SJCRH30 (cell line): ENCODE results near the gene FYTTD1. TPM values are rescaled to one million over a fixed set of nuclear protein-coding genes. Genes with fewer than 3 reads are reported as not detected.
A peak's percentile ranks its signal among the peaks of the same experiment; 100 is the strongest.

ENCODE experiments used
- DNase-seq, 2 experiments: peaks; one replicate each; pipeline ENCODE4 v3.0.0-alpha.2; 2015 to 2020
- H3K27ac ChIP-seq: fragments of 250-450 bp; sonication (Bioruptor Pico); 2 replicates; pipeline ENCODE4 v1.5.1; 2020; ENCODE audit warnings: mild to moderate bottlenecking, moderate library complexity
- H3K27me3 ChIP-seq: fragments of 250-450 bp; sonication (Bioruptor Pico); 2 replicates; pipeline ENCODE4 v1.5.1; 2020; ENCODE audit warnings: mild to moderate bottlenecking, moderate library complexity
- H3K36me3 ChIP-seq: fragments of 250-450 bp; sonication (Bioruptor Pico); 2 replicates; pipeline ENCODE4 v1.5.1; 2020; ENCODE audit warnings: mild to moderate bottlenecking, moderate library complexity
- H3K4me1 ChIP-seq: fragments of 250-450 bp; sonication (Bioruptor Pico); 2 replicates; pipeline ENCODE4 v1.5.1; 2020; ENCODE audit warnings: mild to moderate bottlenecking, moderate library complexity
- H3K4me3 ChIP-seq: fragments of 250-450 bp; sonication (Bioruptor Pico); 2 replicates; pipeline ENCODE4 v1.5.1; 2020; ENCODE audit warnings: mild to moderate bottlenecking, moderate library complexity
- H3K9me3 ChIP-seq: fragments of 250-450 bp; sonication (Bioruptor Pico); replicated peaks from 2 replicates; pipeline ENCODE4 v1.5.1; 2020; ENCODE audit warnings: mild to moderate bottlenecking, moderate library complexity
- total RNA-seq: library from RNA; depleted of rRNA; stranded (reverse); fragments of >200 nt; shearing (Covaris generic); gene quantifications from 2 replicates; pipeline ENCODE4 v1.2.3, GENCODE V29; 2014

FYTTD1 gene
- total RNA-seq, 1 experiment from 2014 or later, result 67.4 TPM

DNA sequence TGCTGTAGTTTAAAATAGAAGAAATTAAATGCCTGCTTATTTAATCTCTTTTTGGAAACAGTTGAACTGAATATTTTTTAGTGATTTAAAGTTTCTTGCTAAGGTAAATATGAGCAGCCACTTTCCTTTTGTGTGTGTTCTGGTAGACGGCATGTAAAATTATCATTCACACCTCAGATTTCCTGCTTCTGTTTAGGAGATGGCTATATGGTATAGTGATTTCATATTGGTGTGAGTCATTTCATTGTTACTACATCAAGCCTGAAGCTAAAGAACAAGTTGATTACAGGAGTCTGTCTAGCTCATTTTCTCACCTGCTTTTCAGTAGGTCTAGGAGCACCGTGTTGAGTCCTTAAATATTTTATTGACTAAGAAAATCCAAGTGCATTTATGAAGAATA lies 43.6 kb downstream of the FYTTD1 start:
- Histone ChIP-seq H3K4me1 (peaks cover 7% of the 10 kb centered on the region; the same call in 1 of the 2 replicates), H3K27ac (no peak overlapping the region), H3K4me3 (no peak overlapping the region), H3K27me3 (no peaks in the 10 kb centered on the region), H3K36me3 (no peaks in the 10 kb centered on the region), H3K9me3 (no peaks in the 10 kb centered on the region)
- DNase-seq, result peak in 1 of 2 experiments; percentile 16

DNA sequence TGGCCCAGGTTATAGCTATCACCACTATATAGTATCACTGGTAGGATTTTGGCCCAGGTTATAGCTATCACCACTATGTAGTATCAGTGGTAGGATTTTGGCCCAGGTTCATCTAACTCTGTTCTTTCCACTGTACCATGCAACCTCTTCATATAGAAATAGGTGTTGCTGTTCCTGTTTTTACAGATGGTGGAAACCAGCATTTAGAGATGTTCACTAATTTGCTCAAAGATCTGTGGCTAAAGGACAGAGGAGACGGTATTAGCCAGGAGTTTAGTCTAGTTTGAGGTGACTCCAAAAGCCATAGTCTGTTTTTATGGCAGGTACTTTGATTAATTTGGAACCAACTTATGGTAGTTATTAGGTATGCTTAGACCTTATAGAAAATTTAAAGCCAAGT lies 44.4 kb downstream of the FYTTD1 start:
- no peak overlapping the region for H3K4me3 ChIP-seq
- H3K4me1 ChIP-seq, result peaks cover 7% of the 10 kb centered on the region; the same call in 1 of the 2 replicates
- 0 out of 2 replicates have a peak, but pooled peaks cover under 1% of the 10 kb centered on the region for H3K36me3 ChIP-seq
- no peaks in the 10 kb centered on the region for H3K27me3 ChIP-seq
- H3K27ac ChIP-seq, result no peak overlapping the region
- H3K9me3 ChIP-seq, result no peaks in the 10 kb centered on the region
- no peak for DNase-seq

DNA sequence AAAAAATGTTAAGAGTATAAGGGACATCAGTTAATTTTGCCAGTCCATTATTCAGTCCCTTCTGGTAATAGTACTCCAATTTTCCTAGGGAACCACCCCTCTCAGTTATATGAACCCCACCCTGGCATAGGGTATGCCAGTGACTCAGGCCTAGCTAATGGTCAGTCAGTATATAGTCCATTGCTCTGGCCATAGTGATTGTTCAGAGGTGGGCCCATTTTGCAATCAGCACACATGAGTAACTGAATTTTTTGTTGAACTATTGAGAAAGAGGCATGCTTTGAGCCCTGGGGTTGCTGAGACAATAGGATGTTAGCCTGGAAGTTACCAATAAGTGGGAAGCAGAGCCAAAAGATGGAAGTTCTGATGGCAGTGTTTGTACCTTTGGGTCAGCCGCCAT lies 45.5 kb downstream of the FYTTD1 start:
- Histone ChIP-seq H3K36me3 (0 out of 2 replicates have a peak, but pooled peaks cover 2% of the 10 kb centered on the region), H3K27me3 (no peaks in the 10 kb centered on the region), H3K4me1 (peaks cover 7% of the 10 kb centered on the region; the same call in 1 of the 2 replicates), H3K9me3 (no peaks in the 10 kb centered on the region), H3K27ac (no peak overlapping the region), H3K4me3 (no peak overlapping the region)
- no peak for DNase-seq

DNA sequence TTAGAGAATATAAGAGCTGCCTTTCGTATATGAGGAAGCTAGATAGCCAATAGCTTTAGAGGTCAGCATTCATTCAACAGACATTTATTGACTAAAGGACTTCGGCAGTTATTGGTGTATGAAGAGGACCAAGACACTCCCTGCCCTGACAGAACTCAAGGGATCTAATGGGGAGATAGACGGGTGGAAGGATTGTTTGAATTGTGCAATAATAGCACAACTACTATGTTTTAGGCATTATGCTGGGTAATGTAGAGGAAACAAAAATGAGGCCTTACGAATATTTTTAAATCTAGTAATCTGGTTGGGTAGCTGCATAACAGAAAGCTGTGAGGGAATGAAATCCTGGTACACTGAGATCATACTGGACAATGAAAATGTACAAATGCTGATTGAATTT lies 46.4 kb downstream of the FYTTD1 start:
- Histone ChIP-seq H3K36me3 (0 out of 2 replicates have a peak, but pooled peaks cover 5% of the 10 kb centered on the region), H3K9me3 (no peaks in the 10 kb centered on the region), H3K4me1 (peaks cover 7% of the 10 kb centered on the region; the same call in 1 of the 2 replicates), H3K4me3 (no peak overlapping the region), H3K27me3 (no peaks in the 10 kb centered on the region), H3K27ac (no peak overlapping the region)
- DNase-seq, result no peak

DNA sequence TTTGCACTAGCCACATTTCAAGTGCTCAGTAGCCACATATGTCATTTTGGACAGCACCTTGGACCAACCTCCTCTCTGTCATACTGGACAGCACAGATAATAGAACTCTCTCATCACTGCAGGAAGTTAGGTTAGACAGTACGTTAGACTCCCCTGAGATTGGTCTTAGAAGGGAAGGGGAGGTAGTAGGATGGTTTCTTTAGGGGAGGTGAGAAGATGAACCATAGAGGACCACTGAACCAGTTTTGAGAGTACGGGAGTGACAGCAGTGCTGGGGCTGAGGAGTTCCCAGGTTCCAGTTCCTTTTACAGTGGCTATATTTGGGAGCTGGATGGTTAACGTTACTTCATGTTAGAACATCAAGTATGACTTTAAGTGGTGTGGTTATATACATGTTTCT lies 49.2 kb downstream of the FYTTD1 start:
- no peak for DNase-seq
- no peaks in the 10 kb centered on the region for H3K27me3 ChIP-seq
- H3K27ac ChIP-seq, result no peak overlapping the region
- H3K36me3 ChIP-seq, result peaks cover 9% of the 10 kb centered on the region; the same call in 1 of the 2 replicates
- H3K4me3 ChIP-seq, result no peak overlapping the region
- no peaks in the 10 kb centered on the region for H3K9me3 ChIP-seq
- no peaks in the 10 kb centered on the region for H3K4me1 ChIP-seq

DNA sequence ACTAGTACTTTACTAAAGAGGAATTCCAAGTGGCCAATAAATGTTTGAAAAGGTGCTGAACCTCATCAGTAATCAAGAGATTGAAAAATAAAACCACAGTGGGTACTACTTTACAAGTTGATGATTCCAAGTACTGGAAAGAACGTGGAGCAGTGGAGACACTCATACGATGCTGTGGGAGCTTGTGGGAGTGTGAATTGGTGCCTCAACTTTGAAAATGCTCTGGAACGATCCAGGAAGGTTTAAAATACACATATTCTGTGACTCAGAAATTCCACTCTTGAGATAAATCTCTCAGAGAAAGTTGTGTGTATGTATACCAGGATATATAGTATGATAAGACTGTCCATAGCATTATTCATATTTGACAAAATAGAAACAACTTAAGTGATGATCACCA lies 50.7 kb downstream of the FYTTD1 start:
- H3K27ac ChIP-seq, result no peak overlapping the region
- H3K4me1 ChIP-seq, result no peaks in the 10 kb centered on the region
- peaks cover 15% of the 10 kb centered on the region; the same call in 1 of the 2 replicates for H3K36me3 ChIP-seq
- no peak for DNase-seq
- H3K9me3 ChIP-seq, result no peaks in the 10 kb centered on the region
- H3K4me3 ChIP-seq, result no peak overlapping the region
- no peaks in the 10 kb centered on the region for H3K27me3 ChIP-seq

DNA sequence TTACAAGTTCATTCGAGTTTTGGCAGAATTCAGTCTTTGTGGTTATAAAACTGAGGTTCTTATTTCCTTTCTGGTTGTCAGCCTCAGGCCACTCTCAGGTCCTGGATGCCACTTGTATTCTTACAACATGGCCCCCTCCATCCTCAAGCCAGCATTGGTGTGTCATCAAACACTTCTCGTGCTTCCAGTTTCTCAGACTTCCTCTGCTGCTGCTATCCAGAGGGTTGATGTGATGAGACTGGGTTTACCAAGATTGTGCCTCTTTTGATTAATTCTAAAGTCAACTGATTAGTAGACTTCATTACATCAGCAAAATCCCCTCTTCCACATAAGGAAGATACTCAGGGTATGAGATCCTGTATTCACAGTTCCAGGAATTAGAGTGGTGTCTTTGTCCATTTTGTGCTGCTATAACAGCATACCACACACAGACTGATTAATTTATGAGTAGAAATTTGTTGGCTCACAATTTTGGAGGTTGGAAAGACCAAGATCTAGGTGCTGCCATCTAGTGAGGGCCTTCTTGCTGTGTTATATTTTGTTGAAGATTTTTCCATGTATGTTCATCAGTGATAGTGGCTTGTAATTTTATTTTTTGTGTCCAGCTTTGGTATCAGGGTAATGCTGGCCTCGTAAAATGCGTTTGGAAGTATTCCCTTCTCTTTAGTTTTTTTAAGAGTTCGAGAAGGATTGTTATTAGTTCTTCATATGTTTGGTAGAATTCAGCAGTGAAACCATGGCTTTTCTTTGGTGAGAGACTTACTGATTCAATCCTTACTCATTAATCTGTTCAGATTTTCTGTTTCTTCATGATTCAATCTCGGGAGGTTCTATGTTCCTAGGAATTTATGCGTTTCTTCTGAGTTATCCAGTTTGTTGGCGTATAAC lies 52.5 kb downstream of the FYTTD1 start:
- H3K36me3 ChIP-seq, result peaks cover 15% of the 10 kb centered on the region; the same call in 1 of the 2 replicates
- H3K4me3 ChIP-seq, result no peak overlapping the region
- H3K4me1 ChIP-seq, result no peaks in the 10 kb centered on the region
- DNase-seq, result no peak
- no peaks in the 10 kb centered on the region for H3K9me3 ChIP-seq
- no peaks in the 10 kb centered on the region for H3K27me3 ChIP-seq
- no peak overlapping the region for H3K27ac ChIP-seq

DNA sequence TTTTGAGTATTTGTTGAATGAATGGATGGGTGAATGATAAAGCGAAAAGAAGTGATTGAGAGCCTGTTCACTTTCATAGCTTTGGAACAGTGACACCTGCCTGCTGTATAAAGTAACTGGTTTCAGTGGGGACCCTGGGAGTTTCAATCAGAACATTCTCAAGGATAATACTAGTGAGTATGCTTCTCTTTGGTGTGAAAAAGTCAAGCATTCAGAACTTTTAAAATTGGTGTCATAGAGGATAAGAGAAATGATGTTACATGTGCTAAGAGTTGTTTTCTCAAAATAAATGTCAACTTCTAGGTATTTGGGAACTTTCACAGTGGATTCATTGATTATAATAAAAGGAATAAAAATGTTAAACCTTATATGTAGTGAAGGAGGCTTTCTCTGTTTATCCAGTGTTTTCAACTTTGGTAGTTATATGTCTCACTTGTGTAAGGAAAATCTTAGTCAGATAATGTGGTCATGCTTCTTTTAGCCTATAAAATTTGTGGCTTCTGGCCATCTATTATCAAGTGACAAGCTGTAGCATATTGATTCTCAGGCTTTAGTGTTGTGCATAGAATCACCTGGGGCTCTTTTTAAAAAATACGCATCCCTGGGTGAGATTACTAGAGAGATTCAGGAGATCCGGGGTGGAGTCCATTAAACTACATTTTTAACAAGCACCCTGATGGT lies 53.2 kb downstream of the FYTTD1 start:
- no peaks in the 10 kb centered on the region for H3K9me3 ChIP-seq
- H3K4me3 ChIP-seq, result no peak overlapping the region
- H3K4me1 ChIP-seq, result no peaks in the 10 kb centered on the region
- DNase-seq, result no peak
- H3K27me3 ChIP-seq, result no peaks in the 10 kb centered on the region
- peaks cover 15% of the 10 kb centered on the region; the same call in 1 of the 2 replicates for H3K36me3 ChIP-seq
- H3K27ac ChIP-seq, result no peak overlapping the region

DNA sequence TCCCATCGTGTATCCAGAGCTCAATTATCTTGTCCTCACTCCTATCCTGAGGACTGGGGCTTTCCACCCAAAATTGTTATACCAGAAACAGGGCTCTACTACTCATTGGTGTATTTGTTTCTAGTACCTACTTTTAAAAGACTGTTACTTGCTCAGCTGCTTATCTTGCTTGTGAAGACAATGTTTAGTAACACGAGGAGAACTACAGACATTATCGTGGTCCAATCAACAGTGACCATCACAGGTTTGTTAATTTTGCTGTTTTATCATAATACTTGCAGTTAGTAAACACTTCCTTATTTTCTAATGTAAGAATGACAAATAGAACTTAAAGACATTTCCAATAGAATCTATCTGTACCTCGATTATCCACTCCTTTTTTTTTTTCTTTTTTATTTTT lies 54.8 kb downstream of the FYTTD1 start:
- Histone ChIP-seq H3K9me3 (no peaks in the 10 kb centered on the region), H3K4me1 (no peaks in the 10 kb centered on the region), H3K4me3 (no peak overlapping the region), H3K36me3 (peaks cover 14% of the 10 kb centered on the region; the same call in 1 of the 2 replicates), H3K27ac (no peak overlapping the region), H3K27me3 (no peaks in the 10 kb centered on the region)
- DNase-seq, result no peak

DNA sequence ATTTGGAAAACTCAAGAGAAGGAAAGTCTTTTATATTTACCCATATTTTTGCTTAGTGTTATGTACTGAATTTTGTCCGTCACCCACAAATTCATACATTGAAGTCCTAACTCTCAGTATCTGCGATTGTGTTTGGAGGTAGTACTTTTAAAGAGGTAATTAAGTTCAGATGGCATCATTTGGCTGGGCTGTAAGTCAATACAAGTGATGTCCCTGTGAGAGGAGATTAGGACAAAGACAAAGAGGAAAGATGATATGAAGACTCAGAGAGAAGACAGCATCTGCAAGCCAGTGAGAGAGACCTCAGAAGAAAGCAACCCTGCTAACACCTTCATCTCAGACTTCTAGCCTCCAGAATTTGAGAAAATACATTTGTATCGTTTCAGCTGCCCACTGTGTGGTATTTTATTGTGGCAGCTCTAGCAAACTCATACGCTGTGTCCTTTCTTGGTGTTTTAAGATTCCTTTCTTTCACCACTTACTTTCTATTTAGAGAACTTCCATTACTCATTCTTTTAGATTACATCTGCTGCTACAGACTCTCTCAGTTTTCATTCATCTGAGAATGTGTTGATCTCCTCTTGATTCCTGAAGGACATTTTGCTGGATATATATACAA lies 58.4 kb downstream of the FYTTD1 start:
- DNase-seq, result no peak
- no peak overlapping the region for H3K27ac ChIP-seq

DNA sequence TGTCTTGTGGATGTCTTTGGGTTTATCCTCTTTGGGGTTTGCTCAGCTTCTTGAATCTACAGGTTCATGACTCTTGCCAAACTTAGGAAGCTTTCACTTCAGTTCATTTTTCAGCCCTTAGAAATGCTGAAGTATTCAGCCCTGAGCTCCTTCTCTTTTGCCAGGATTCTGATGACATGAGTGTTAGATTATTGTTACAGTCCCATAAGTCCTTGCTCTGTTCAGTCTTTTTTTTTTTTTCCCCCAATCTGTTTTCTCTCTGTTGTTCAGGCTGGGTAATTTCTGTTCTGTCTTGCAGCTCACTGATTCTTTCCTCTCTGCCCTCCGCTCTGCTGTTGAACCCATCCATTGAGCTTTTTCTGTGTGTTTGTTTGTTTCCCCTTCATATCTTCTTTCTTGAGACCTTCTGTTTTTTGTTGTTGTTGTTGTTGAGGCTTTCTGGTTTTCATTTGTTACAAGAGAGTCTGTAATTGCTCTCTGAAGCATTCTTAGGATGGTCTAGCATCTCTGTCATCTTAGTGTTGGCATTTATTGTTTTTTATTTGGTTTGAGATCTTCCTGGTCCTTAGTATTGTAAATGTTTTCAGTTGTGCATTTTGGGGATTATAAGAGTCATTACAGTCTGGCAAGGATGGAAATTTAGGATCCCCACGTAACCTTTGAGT lies 59.8 kb downstream of the FYTTD1 start:
- peaks cover 14% of the 10 kb centered on the region; the same call in 1 of the 2 replicates for H3K4me1 ChIP-seq
- H3K4me3 ChIP-seq, result no peak overlapping the region
- H3K27me3 ChIP-seq, result no peaks in the 10 kb centered on the region
- H3K36me3 ChIP-seq, result peaks cover 4% of the 10 kb centered on the region; the same call in 1 of the 2 replicates
- DNase-seq, result no peak
- H3K9me3 ChIP-seq, result no peaks in the 10 kb centered on the region
- no peak overlapping the region for H3K27ac ChIP-seq

More for the DNA sequence above, 58.4 kb downstream of the FYTTD1 start:
- Histone ChIP-seq H3K27me3 (no peaks in the 10 kb centered on the region), H3K4me3 (no peak overlapping the region), H3K9me3 (no peaks in the 10 kb centered on the region), H3K4me1 (peaks cover 14% of the 10 kb centered on the region; the same call in 1 of the 2 replicates), H3K36me3 (peaks cover 6% of the 10 kb centered on the region; the same call in 1 of the 2 replicates)

DNA sequence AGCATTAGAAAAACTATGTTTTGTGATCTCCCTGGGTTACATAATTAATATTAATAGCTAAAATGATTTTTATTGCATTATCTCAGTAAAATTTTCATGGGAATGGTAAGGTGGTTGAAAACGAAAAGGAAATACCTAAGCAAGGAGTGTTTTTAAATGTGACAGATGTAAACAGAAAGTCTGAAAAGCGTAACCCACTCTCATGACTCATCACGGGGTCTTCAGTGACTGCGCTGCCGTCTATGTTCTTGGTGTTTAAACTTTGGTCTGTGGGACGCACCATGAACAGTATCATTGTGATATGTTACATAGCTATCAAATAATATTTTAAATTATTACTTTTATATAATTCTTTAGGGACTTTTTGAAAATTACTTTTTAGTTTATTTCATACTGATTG lies 61.2 kb downstream of the FYTTD1 start:
- DNase-seq, result no peak
- Histone ChIP-seq H3K27ac (no peak overlapping the region), H3K4me3 (no peak overlapping the region), H3K27me3 (no peaks in the 10 kb centered on the region), H3K4me1 (peaks cover 14% of the 10 kb centered on the region; the same call in 1 of the 2 replicates), H3K36me3 (0 out of 2 replicates have a peak, but pooled peaks cover 3% of the 10 kb centered on the region), H3K9me3 (no peaks in the 10 kb centered on the region)

DNA sequence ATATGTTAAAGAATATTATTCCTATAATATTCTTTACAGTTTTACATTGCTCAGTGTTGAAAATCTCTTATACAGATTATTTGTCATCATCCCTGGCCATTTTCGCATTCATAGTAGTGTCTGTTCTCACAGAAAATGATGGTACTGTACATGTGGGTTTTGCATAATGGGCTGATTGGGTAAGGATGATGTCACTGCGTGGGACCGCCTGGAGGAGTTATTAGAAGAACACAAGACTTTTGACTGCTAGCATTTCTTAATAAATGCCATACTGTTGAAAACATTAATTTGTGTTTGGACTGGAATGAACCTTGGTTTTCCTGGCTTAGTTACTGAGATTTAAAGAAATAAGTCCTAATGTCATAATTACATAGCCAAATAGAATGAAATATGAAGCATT lies 61.7 kb downstream of the FYTTD1 start:
- no peaks in the 10 kb centered on the region for H3K27me3 ChIP-seq
- H3K4me1 ChIP-seq, result peaks cover 14% of the 10 kb centered on the region; the same call in 1 of the 2 replicates
- DNase-seq, result peak; percentile 9 to 23
- H3K4me3 ChIP-seq, result no peak overlapping the region
- H3K27ac ChIP-seq, result no peak overlapping the region
- H3K36me3 ChIP-seq, result 0 out of 2 replicates have a peak, but pooled peaks cover 3% of the 10 kb centered on the region
- H3K9me3 ChIP-seq, result no peaks in the 10 kb centered on the region

DNA sequence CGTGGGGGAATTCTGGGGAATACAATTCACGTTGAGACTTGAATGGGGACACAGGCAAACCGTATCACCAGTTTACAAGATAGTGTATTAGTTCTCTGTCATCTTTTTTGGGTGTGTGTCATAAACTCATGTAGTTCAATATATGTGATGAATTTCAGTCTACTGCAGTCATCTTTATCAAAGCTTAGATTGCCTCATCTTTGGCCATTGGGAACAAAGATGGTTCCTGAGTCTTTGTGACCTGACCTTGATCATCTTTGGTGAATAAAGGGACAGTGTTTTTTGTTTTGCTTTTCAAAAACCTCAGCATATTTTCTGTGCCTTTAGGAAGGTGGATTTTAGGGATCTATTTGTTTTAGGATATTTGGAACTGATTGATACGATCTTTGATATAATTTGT lies 64.7 kb downstream of the FYTTD1 start:
- H3K4me1 ChIP-seq, result peaks cover 14% of the 10 kb centered on the region; the same call in 1 of the 2 replicates
- no peak for DNase-seq
- H3K4me3 ChIP-seq, result no peak overlapping the region
- no peak overlapping the region for H3K27ac ChIP-seq
- H3K9me3 ChIP-seq, result no peaks in the 10 kb centered on the region
- no peaks in the 10 kb centered on the region for H3K27me3 ChIP-seq
- peaks cover 19% of the 10 kb centered on the region for H3K36me3 ChIP-seq
